SK-N-SH treated with all-trans-retinoic acid at 6 μM for 48 hours (cell line): ENCODE results near the gene REN.

ENCODE experiments used
- ATAC-seq: fragments of 200-7000 bp; cut with Tn5 transposase; 3 replicates; pipeline ENCODE4 v1.9.1; 2020; ENCODE audit warnings: mild to moderate bottlenecking, moderate library complexity
- ARNTL ChIP-seq: fragments of 450-650 bp; formaldehyde crosslinking; IDR thresholded peaks from 2 replicates; pipeline ENCODE4 v1.5.0; 2020; ENCODE audit warnings: low read depth, mild to moderate bottlenecking, moderate library complexity, borderline replicate concordance
- BACH2 ChIP-seq: fragments of 250-450 bp; sonication (Bioruptor Pico); IDR thresholded peaks from 2 replicates; pipeline ENCODE4 v1.9.0; 2021; ENCODE audit warnings: mild to moderate bottlenecking, borderline replicate concordance
- CSDC2 ChIP-seq: fragments of 250-450 bp; sonication (Bioruptor Pico); IDR thresholded peaks from 2 replicates; pipeline ENCODE4 v1.5.0; 2020; ENCODE audit warnings: mild to moderate bottlenecking, moderate library complexity
- ESRRG ChIP-seq: fragments of 250-450 bp; sonication (Bioruptor Pico); IDR thresholded peaks from 2 replicates; pipeline ENCODE4 v1.6.1; 2021; ENCODE audit warnings: mild to moderate bottlenecking
- GLIS3 ChIP-seq: fragments of 250-450 bp; sonication (Bioruptor Pico); IDR thresholded peaks from 2 replicates; pipeline ENCODE4 v1.5.0; 2020; ENCODE audit warnings: mild to moderate bottlenecking, moderate library complexity
- ISL1 ChIP-seq: fragments of 250-450 bp; sonication (Bioruptor Pico); IDR thresholded peaks from 2 replicates; pipeline ENCODE4 v2.1.2; 2022; ENCODE audit warnings: mild to moderate bottlenecking, moderate library complexity
- PPARA ChIP-seq: fragments of 250-450 bp; sonication (Bioruptor Pico); IDR thresholded peaks from 2 replicates; pipeline ENCODE4 v1.5.0; 2020; ENCODE audit warnings: mild to moderate bottlenecking, borderline replicate concordance
- RARB ChIP-seq: fragments of 250-450 bp; sonication (Bioruptor Pico); IDR thresholded peaks from 2 replicates; pipeline ENCODE4 v1.8.0; 2021; ENCODE audit warnings: mild to moderate bottlenecking, moderate library complexity
- SNAI2 ChIP-seq: fragments of 250-450 bp; sonication (Bioruptor Pico); IDR thresholded peaks from 2 replicates; pipeline ENCODE4 v1.5.0; 2020; ENCODE audit warnings: mild to moderate bottlenecking, moderate library complexity
- TCF4 ChIP-seq: fragments of 250-450 bp; sonication (Bioruptor Pico); IDR thresholded peaks from 2 replicates; pipeline ENCODE4 v1.8.0; 2021; ENCODE audit warnings: mild to moderate bottlenecking, moderate library complexity, borderline replicate concordance
- TOX ChIP-seq: fragments of 250-450 bp; sonication (Bioruptor Pico); IDR thresholded peaks from 2 replicates; pipeline ENCODE4 v1.8.0; 2021; ENCODE audit warnings: mild to moderate bottlenecking, moderate library complexity, borderline replicate concordance
- ZFP3 ChIP-seq: fragments of 250-450 bp; sonication (Bioruptor Pico); IDR thresholded peaks from 2 replicates; pipeline ENCODE4 v1.5.0; 2020; ENCODE audit warnings: mild to moderate bottlenecking, moderate library complexity
- ZFP30 ChIP-seq: fragments of 450-650 bp; formaldehyde crosslinking; IDR thresholded peaks from 2 replicates; pipeline ENCODE4 v1.5.0; 2022; ENCODE audit warnings: mild to moderate bottlenecking, moderate library complexity
- ZNF565 ChIP-seq: fragments of 450-650 bp; formaldehyde crosslinking; conservative IDR thresholded peaks from 2 replicates; pipeline ENCODE4 v1.5.0; 2020; ENCODE audit warnings: low read depth, mild to moderate bottlenecking, moderate library complexity
- ZNF70 ChIP-seq: fragments of 450-650 bp; formaldehyde crosslinking; IDR thresholded peaks from 2 replicates; pipeline ENCODE4 v1.5.0; 2020; ENCODE audit warnings: mild to moderate bottlenecking, moderate library complexity
- TF ChIP-seq, protein P1 (sequence below): fragments of 250-450 bp; sonication (Bioruptor Pico); IDR thresholded peaks from 2 replicates; pipeline ENCODE4 v1.5.0; 2020; ENCODE audit warnings: mild to moderate bottlenecking, moderate library complexity
- TF ChIP-seq, protein P2 (sequence below): fragments of 250-450 bp; sonication (Bioruptor Pico); IDR thresholded peaks from 2 replicates; pipeline ENCODE4 v1.5.1; 2021; ENCODE audit warnings: mild to moderate bottlenecking, moderate library complexity
- TF ChIP-seq, protein P3 (sequence below): fragments of 250-450 bp; sonication (Bioruptor Pico); IDR thresholded peaks from 2 replicates; pipeline ENCODE4 v1.8.0; 2020; ENCODE audit warnings: mild to moderate bottlenecking, moderate library complexity, borderline replicate concordance
- TF ChIP-seq, protein P4 (sequence below): fragments of 250-450 bp; sonication (Bioruptor Pico); IDR thresholded peaks from 2 replicates; pipeline ENCODE4 v1.5.1; 2020; ENCODE audit warnings: low read depth, mild to moderate bottlenecking, moderate library complexity
- TF ChIP-seq, protein P5 (sequence below): fragments of 250-450 bp; sonication (Bioruptor Pico); IDR thresholded peaks from 2 replicates; pipeline ENCODE4 v1.8.0; 2021; ENCODE audit warnings: low read depth, mild to moderate bottlenecking, moderate library complexity, borderline replicate concordance

The REN gene

DNA sequence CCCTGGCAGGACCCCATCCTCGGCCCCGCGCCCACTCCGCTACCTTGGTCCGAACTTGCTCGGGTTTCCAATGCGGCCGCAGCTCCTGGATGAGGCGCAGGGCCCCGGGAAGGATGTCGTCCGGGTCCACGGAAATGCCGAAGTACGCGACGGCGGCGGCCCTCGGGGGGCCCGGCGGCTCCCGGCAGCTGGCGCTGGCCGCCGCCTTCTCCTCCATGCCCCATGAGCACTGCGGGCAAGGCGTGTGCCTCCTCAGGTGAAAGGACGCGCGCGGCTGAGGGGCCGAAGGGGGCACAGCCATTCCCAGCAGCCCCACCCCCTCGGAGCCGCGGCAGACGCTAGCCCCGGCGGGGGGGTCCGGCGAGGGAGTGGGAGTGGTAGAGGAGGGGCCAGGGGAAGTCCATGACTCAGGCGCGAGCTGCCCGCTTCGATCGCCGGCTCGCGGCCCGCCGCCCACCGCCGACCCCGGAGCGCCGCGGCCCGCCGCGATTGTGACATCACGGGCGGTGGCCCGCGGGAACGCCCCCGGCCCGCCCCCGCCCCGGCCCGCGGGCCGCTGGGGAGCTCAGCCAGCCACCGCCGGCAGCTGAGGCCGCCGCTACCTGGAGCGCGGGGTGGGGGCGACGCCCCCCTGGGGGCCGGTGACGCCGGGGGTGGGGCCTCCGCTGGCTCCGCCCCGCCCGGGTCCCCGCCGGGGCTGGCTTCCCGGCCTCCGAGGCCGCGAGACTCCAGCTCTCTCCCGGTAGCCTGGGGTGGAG is 14.4 kb downstream of the REN start, which contains the start of gene ETNK2:
TSS of gene ETNK2 (minus strand) at position 493 of the 758 bp plus-strand sequence. CDS start at position 301, 192 bp downstream.
- TF ChIP-seq, protein P1, sequence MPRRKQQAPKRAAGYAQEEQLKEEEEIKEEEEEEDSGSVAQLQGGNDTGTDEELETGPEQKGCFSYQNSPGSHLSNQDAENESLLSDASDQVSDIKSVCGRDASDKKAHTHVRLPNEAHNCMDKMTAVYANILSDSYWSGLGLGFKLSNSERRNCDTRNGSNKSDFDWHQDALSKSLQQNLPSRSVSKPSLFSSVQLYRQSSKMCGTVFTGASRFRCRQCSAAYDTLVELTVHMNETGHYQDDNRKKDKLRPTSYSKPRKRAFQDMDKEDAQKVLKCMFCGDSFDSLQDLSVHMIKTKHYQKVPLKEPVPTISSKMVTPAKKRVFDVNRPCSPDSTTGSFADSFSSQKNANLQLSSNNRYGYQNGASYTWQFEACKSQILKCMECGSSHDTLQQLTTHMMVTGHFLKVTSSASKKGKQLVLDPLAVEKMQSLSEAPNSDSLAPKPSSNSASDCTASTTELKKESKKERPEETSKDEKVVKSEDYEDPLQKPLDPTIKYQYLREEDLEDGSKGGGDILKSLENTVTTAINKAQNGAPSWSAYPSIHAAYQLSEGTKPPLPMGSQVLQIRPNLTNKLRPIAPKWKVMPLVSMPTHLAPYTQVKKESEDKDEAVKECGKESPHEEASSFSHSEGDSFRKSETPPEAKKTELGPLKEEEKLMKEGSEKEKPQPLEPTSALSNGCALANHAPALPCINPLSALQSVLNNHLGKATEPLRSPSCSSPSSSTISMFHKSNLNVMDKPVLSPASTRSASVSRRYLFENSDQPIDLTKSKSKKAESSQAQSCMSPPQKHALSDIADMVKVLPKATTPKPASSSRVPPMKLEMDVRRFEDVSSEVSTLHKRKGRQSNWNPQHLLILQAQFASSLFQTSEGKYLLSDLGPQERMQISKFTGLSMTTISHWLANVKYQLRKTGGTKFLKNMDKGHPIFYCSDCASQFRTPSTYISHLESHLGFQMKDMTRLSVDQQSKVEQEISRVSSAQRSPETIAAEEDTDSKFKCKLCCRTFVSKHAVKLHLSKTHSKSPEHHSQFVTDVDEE (CRISPR knock-in tag), result no peak
- TF ChIP-seq, protein P2, sequence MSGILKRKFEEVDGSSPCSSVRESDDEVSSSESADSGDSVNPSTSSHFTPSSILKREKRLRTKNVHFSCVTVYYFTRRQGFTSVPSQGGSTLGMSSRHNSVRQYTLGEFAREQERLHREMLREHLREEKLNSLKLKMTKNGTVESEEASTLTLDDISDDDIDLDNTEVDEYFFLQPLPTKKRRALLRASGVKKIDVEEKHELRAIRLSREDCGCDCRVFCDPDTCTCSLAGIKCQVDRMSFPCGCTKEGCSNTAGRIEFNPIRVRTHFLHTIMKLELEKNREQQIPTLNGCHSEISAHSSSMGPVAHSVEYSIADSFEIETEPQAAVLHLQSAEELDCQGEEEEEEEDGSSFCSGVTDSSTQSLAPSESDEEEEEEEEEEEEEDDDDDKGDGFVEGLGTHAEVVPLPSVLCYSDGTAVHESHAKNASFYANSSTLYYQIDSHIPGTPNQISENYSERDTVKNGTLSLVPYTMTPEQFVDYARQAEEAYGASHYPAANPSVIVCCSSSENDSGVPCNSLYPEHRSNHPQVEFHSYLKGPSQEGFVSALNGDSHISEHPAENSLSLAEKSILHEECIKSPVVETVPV (CRISPR knock-in tag), result no peak
- TF ChIP-seq PPARA (CRISPR knock-in tag) (no peak), ZFP3 (CRISPR knock-in tag) (no peak), CSDC2 (CRISPR knock-in tag) (no peak)
- TF ChIP-seq, protein P3, sequence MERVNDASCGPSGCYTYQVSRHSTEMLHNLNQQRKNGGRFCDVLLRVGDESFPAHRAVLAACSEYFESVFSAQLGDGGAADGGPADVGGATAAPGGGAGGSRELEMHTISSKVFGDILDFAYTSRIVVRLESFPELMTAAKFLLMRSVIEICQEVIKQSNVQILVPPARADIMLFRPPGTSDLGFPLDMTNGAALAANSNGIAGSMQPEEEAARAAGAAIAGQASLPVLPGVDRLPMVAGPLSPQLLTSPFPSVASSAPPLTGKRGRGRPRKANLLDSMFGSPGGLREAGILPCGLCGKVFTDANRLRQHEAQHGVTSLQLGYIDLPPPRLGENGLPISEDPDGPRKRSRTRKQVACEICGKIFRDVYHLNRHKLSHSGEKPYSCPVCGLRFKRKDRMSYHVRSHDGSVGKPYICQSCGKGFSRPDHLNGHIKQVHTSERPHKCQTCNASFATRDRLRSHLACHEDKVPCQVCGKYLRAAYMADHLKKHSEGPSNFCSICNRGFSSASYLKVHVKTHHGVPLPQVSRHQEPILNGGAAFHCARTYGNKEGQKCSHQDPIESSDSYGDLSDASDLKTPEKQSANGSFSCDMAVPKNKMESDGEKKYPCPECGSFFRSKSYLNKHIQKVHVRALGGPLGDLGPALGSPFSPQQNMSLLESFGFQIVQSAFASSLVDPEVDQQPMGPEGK (CRISPR knock-in tag), result 0 out of 2 replicates have a peak, but pooled peaks have one; percentile 17
- peak; percentile 66 for ATAC-seq

DNA sequence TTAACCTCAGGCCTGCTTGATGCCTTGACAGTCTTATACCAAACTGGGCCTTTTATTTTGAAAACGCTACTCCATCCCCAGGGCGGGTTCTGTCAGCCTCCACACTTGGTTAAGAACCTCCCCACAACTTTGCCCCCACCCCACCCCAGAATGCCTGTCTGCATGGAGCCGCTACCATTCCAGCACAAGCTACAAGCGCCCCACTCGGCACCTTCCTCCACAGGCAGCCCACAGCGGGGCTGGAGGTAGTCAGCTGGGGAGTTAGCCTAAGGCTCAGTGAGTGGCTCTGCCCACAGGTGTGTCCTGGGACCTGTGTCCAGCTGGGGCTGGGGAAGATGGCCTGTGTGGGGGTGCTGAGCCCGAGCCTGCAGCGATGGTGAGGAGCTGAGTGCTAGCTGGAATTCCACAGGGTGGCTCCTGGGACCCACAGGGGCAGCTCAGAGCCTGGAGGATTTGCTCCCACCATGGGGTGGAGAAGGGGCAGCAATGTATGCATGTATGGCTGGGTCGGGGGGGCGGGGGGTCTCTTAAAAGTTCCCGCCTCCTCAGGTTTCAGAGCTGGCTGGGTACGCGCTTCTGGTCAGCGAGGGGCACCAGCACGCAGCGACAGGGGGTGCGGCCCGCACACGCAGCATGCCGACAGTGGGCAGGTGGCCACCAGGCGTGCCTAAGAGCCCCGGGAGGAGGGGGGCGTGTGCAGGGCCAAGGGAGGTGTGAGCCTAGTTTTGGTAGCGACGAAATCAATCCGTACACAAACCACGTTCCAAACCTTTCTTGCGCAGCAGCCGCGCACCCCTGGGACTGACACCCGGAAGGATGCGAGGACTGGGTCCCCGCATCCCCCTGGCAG is 15.2 kb downstream of the REN start:
- peak; percentile 19 for ATAC-seq
- TF ChIP-seq BACH2 (CRISPR knock-in tag) (no peak), TCF4 (no peak), ISL1 (CRISPR knock-in tag) (no peak), ESRRG (CRISPR knock-in tag) (no peak), CSDC2 (CRISPR knock-in tag) (no peak), ZNF565 (CRISPR knock-in tag) (no peak), TOX (CRISPR knock-in tag) (no peak), GLIS3 (CRISPR knock-in tag) (no peak), ZFP30 (no peak), SNAI2 (CRISPR knock-in tag) (no peak), ARNTL (CRISPR knock-in tag) (no peak), RARB (CRISPR knock-in tag) (no peak), ZNF70 (CRISPR knock-in tag) (no peak)
- TF ChIP-seq, protein P4, sequence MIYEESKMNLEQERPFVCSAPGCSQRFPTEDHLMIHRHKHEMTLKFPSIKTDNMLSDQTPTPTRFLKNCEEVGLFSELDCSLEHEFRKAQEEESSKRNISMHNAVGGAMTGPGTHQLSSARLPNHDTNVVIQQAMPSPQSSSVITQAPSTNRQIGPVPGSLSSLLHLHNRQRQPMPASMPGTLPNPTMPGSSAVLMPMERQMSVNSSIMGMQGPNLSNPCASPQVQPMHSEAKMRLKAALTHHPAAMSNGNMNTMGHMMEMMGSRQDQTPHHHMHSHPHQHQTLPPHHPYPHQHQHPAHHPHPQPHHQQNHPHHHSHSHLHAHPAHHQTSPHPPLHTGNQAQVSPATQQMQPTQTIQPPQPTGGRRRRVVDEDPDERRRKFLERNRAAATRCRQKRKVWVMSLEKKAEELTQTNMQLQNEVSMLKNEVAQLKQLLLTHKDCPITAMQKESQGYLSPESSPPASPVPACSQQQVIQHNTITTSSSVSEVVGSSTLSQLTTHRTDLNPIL, result no peak
- TF ChIP-seq, protein P5, sequence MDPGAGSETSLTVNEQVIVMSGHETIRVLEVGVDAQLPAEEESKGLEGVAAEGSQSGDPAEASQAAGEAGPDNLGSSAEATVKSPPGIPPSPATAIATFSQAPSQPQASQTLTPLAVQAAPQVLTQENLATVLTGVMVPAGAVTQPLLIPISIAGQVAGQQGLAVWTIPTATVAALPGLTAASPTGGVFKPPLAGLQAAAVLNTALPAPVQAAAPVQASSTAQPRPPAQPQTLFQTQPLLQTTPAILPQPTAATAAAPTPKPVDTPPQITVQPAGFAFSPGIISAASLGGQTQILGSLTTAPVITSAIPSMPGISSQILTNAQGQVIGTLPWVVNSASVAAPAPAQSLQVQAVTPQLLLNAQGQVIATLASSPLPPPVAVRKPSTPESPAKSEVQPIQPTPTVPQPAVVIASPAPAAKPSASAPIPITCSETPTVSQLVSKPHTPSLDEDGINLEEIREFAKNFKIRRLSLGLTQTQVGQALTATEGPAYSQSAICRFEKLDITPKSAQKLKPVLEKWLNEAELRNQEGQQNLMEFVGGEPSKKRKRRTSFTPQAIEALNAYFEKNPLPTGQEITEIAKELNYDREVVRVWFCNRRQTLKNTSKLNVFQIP (CRISPR knock-in tag), result no peak
- TF ChIP-seq, protein P3 (CRISPR knock-in tag), result no peak
- TF ChIP-seq, protein P2 (CRISPR knock-in tag), result no peak
- TF ChIP-seq, protein P1 (CRISPR knock-in tag), result no peak
- TF ChIP-seq, all 23 proteins: peak for 0
